ENCODE measurements around the gene TXNDC12.
"Not testable (repeated sequence)": the region's sequence is repeated elsewhere in the genome, so short reads cannot be mapped to it uniquely, and the experiment has no call there.

TXNDC12 gene

DNA sequence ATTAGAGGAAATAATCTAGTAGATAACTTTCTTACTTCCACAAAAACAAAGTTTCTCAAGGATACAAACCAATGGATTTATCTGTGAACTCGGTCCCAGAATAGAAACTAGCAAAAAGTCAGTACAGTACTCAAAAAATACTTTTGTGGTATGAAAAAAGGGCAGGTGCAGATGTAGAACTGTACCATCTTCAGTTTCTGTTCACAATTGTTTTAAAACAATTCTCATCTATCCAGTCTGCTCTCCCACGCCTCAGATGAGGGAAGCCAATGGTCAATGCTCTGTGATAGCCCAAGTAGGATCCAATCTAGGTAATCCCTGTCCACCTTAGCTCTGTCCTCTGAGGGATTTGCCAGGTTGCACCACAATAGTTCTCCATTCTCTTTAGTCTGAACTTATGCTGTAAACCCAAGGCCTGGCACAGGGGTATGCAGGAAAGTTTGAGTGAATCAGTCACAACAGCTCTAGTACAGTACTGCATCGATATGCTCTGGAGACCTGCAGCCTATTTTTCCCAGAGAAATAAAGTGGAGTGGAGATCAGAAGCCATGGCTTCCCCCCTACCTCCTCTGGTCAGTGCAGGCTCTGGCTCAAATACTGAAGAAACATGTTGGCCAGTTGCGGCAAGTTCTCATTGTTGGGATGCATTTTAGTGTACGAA lies 22.7 kb downstream of the TXNDC12 start:
- Mint-ChIP-seq H3K9me3 (no peaks in the 10 kb centered on the region), H3K4me1 (peaks cover 30% of the 10 kb centered on the region), H3K27ac (peak overlapping the region; percentile 96), H3K4me3 (peak overlapping the region; percentile 87), H3K36me3 (peaks cover 47% of the 10 kb centered on the region)
- ATAC-seq (no peak), DNase-seq (ENCODE audit: low spot score in 2 of 2) (no peak)

DNA sequence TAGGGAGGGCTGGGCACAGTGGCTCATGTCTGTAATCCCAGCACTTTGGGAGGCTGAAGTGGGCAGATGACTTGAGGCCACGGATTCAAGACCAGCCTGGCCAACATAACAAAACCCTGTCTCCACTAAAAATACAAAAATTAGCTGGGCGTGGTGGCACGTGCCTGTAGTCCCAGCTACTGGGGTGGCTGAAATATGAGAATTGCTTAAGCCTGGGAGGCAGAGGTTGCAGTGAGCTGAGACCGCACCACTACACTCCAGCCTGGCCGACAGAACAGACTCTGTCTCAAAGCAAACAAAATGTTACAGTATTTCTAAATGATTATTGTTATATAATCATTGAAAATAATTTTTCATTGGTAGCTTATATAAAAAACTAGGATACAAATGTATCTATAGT lies 26.2 kb downstream of the TXNDC12 start:
- H3K4me1 Mint-ChIP-seq = peaks cover 30% of the 10 kb centered on the region
- not testable (repeated sequence) for ATAC-seq; H3K27ac Mint-ChIP-seq; H3K9me3 Mint-ChIP-seq; DNase-seq (ENCODE audit: low spot score in 2 of 2); H3K4me3 Mint-ChIP-seq
- peaks cover 66% of the 10 kb centered on the region for H3K36me3 Mint-ChIP-seq

DNA sequence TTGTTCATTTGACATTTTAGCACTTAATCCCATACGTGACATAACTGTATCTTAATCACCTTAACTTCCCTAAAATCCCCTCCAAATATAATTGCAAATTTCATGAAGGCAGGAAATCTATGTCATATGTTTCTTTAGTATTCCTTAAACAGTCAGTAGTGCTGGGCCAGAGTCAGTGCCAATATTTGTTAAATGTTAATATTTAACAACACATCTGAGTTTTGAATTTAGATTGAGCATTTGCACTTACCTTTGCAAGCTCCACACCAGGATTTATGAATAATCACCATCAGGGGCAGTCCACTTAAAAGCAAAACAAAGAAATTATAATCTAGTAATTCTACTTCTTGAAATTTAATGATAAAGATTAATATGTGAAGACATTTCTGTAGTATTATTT lies 26.7 kb downstream of the TXNDC12 start:
- Mint-ChIP-seq H3K36me3 (peaks cover 68% of the 10 kb centered on the region), H3K4me3 (no peak overlapping the region), H3K27ac (no peak overlapping the region), H3K4me1 (peaks cover 30% of the 10 kb centered on the region), H3K9me3 (no peaks in the 10 kb centered on the region)
- ATAC-seq (no peak), DNase-seq (ENCODE audit: low spot score in 2 of 2) (no peak)

- Mint-ChIP-seq H3K4me3 (no peak overlapping the region), H3K4me1 (peaks cover 17% of the 10 kb centered on the region), H3K9me3 (no peaks in the 10 kb centered on the region), H3K36me3 (peaks cover 71% of the 10 kb centered on the region), H3K27ac (no peak overlapping the region)
- DNase-seq (ENCODE audit: low spot score in 2 of 2) = no peak
- no peak for ATAC-seq
Observed at GRCh38 chr1:52026278-52026677, 28.7 kb downstream of the TXNDC12 start.

DNA sequence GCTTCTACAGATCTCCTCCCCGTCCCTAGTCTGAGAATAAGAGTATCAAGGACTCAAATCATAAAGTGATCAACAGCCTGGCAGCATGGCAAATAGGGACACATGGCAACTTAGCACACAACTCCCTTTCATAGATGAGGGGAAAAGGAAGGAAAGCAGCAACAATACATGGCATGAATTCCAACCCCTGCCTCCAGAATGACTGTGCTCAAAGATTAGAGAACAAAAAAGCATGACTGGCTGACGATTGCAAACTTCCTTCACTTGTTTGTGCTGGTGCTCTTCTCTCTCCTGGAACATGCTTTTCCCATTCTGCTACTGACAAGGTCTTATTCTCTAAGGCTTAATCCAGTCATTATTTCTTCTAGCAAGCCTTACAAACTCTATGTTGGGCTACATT lies 32.9 kb downstream of the TXNDC12 start:
- no peaks in the 10 kb centered on the region for H3K9me3 Mint-ChIP-seq
- peaks cover 6% of the 10 kb centered on the region for H3K4me1 Mint-ChIP-seq
- no peak for DNase-seq (ENCODE audit: low spot score in 2 of 2)
- H3K4me3 Mint-ChIP-seq = no peak overlapping the region
- H3K27ac Mint-ChIP-seq = no peak overlapping the region
- peaks cover 71% of the 10 kb centered on the region for H3K36me3 Mint-ChIP-seq
- ATAC-seq = no peak

- ATAC-seq (no peak), DNase-seq (ENCODE audit: low spot score in 2 of 2) (no peak)
- Mint-ChIP-seq H3K27ac (no peak overlapping the region), H3K9me3 (no peaks in the 10 kb centered on the region), H3K4me3 (no peak overlapping the region), H3K36me3 (no peaks in the 10 kb centered on the region), H3K4me1 (no peaks in the 10 kb centered on the region)
Observed at GRCh38 chr1:52008071-52008809, 46.8 kb downstream of the TXNDC12 start.

DNA sequence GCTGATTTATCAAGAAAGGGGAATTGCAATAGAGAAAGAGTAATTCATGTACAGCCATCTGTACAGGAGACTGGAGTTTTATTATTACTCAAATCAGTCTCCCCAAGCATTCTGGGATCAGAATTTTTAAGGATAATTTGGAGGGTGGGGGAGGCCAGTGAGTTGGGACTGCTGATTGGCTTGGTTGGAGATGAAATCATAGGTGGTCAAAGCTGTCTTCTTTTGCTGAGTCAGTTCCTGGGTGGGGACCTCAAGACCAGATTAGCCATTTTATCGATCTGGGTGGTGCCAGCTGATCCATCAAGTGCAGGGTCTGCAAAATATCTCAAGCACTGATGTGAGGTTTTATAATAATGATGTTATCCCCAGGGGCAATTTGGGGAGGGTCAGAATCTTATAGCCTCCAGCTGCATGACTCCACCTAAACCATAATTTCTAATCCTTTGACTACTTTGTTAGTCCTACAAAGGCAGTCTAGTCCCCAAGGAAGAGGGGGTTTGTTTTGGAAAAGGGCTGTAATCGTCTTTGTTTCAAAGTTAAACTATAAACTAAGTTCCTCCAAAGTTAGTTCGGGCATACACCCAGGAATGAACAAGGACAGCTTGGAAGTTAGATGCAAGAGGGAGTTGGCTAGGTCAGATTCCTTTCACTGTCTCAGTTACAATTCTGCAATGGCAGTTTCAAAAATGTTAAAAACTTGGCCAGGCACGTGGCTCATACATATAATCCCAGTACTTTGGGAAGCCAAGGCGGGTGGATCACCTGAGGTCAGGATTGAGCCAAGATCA lies 47.6 kb downstream of the TXNDC12 start:
- Mint-ChIP-seq H3K9me3 (no peaks in the 10 kb centered on the region), H3K27ac (no peak overlapping the region), H3K4me1 (no peaks in the 10 kb centered on the region), H3K36me3 (no peaks in the 10 kb centered on the region), H3K4me3 (no peak overlapping the region)
- no peak for DNase-seq (ENCODE audit: low spot score in 2 of 2)
- no peak for ATAC-seq

- not testable (repeated sequence) for DNase-seq (ENCODE audit: low spot score in 2 of 2); H3K9me3 Mint-ChIP-seq; H3K4me1 Mint-ChIP-seq; H3K36me3 Mint-ChIP-seq; H3K27ac Mint-ChIP-seq; H3K4me3 Mint-ChIP-seq; ATAC-seq
Observed at GRCh38 chr1:52006081-52006553, 48.9 kb downstream of the TXNDC12 start.

DNA sequence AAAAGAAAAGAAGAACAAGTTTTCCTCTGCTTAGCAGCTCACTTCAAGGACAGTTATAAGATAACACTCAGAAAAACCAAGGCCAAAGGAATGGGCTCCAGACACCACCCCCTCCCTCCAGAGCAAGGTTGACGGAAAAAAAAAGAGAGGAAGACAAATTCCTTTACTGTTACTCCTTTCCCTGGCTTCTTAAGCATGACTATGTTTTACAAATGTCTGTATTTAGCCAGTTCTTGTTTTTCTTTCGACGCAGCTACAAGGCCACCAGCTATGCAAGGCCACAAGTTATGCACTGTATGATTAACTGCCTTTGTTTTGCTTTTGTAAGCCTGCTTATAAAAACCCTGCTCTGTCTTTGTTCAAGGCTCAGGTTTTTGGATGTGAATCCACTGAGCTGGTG lies 49.4 kb downstream of the TXNDC12 start:
- not testable (repeated sequence) for H3K27ac Mint-ChIP-seq; ATAC-seq; DNase-seq (ENCODE audit: low spot score in 2 of 2); H3K36me3 Mint-ChIP-seq; H3K4me3 Mint-ChIP-seq; H3K9me3 Mint-ChIP-seq; H3K4me1 Mint-ChIP-seq

- no peaks in the 10 kb centered on the region for H3K36me3 Mint-ChIP-seq
- no peaks in the 10 kb centered on the region for H3K4me1 Mint-ChIP-seq
- no peak overlapping the region for H3K4me3 Mint-ChIP-seq
- no peaks in the 10 kb centered on the region for H3K9me3 Mint-ChIP-seq
- no peak overlapping the region for H3K27ac Mint-ChIP-seq
- ATAC-seq = no peak
- no peak for DNase-seq (ENCODE audit: low spot score in 2 of 2)
Observed at GRCh38 chr1:52003877-52004276, 51.1 kb downstream of the TXNDC12 start.

- no peaks in the 10 kb centered on the region for H3K36me3 Mint-ChIP-seq
- no peak overlapping the region for H3K27ac Mint-ChIP-seq
- no peaks in the 10 kb centered on the region for H3K9me3 Mint-ChIP-seq
- ATAC-seq = peak; percentile 90
- DNase-seq (ENCODE audit: low spot score in 2 of 2) = peak; percentile 63 to 79
- H3K4me3 Mint-ChIP-seq = no peak overlapping the region
- no peaks in the 10 kb centered on the region for H3K4me1 Mint-ChIP-seq
Observed at GRCh38 chr1:52002038-52002917, 52.7 kb downstream of the TXNDC12 start.

GRCh38 chr1:51998701-51999100 lies 56.3 kb downstream of the TXNDC12 start:
- ATAC-seq = no peak
- H3K4me1 Mint-ChIP-seq = no peaks in the 10 kb centered on the region
- no peak overlapping the region for H3K4me3 Mint-ChIP-seq
- H3K27ac Mint-ChIP-seq = no peak overlapping the region
- H3K9me3 Mint-ChIP-seq = no peaks in the 10 kb centered on the region
- no peaks in the 10 kb centered on the region for H3K36me3 Mint-ChIP-seq
- DNase-seq (ENCODE audit: low spot score in 2 of 2) = no peak

DNA sequence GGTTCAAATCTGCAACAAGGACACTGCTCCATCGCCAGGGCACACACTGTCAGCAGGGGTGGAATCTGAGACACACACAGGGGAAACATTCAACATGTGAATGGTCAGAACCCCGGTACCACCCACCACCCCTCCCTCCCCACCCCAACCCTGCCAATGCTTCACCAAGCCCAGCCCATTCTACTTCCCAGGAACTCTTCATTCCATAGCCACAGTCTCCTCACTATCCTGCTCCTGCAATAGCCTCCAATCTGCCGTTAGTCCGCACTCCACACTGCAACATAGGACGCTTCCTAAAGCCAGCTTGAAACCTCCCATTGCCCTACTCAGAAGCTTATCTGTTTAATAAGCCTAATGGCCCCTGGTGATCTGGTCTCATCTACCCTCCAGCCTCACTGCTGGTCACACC lies 57.0 kb downstream of the TXNDC12 start:
- ATAC-seq (no peak), DNase-seq (ENCODE audit: low spot score in 2 of 2) (no peak)
- no peaks in the 10 kb centered on the region for H3K4me1 Mint-ChIP-seq
- H3K36me3 Mint-ChIP-seq = no peaks in the 10 kb centered on the region
- H3K9me3 Mint-ChIP-seq = no peaks in the 10 kb centered on the region
- no peak overlapping the region for H3K4me3 Mint-ChIP-seq
- H3K27ac Mint-ChIP-seq = no peak overlapping the region

DNA sequence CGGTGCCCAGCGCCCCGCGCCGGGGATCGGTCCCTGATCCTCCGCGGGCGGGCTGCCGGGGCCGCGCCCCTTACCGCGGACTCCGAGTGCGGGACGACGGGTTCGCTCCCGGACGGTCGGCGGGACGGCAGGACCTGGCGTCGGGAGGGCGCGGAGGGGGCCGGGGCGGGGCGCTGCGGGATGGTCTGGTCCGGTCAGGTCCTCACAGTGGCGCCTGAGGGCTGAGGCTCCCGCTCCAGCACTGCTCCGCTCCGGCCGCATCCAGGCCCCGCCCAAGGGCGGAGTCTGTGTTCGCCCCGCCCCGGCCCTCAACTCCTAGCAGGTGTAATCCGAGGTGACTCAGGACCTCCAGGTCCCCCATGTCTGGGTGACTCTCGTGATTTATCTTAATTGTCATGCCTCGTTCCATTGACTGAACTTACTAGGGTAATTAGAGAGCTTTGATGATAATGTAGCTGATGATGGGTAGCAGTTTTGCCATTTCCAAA lies 64.5 kb downstream of the TXNDC12 start, which contains the start of gene RAB3B:
RAB3B (minus strand) TSS at position 223 of the 488 bp plus-strand sequence. CDS start 13,583 bp downstream, outside the sequence.
- H3K27ac Mint-ChIP-seq = peak within 1 kb of the TSS; percentile 24

More for the DNA sequence above, 64.5 kb downstream of the TXNDC12 start, which contains the start of gene RAB3B:
- no peaks in the 10 kb centered on the region for H3K9me3 Mint-ChIP-seq
- DNase-seq (ENCODE audit: low spot score in 2 of 2) = peak; percentile 75 to 86
- no peaks in the 10 kb centered on the region for H3K36me3 Mint-ChIP-seq
- peaks cover 11% of the 10 kb centered on the region for H3K4me1 Mint-ChIP-seq
- peak within 1 kb of the TSS; percentile 62 for H3K4me3 Mint-ChIP-seq
- ATAC-seq = peak; percentile 96
